GM10266 (cell line): ENCODE results near the gene TRPM3.

ENCODE experiments used
- DNase-seq: peaks from one replicate; pipeline ENCODE4 v3.0.0; 2012; ENCODE audit errors: extremely low spot score
- CTCF ChIP-seq: IDR thresholded peaks from 2 replicates; pipeline ENCODE4 v1.5.1; 2012; ENCODE audit warnings: mild to moderate bottlenecking, low read depth; ENCODE audit not compliant: control insufficient read depth, insufficient read depth; ENCODE audit errors: missing control alignments

TRPM3 gene

GRCh38 chr9:71144495-71144894, 23.1 kb upstream of the TRPM3 start:
- DNase-seq, result no peak

GRCh38 chr9:71136696-71137095, 15.3 kb upstream of the TRPM3 start:
- TF ChIP-seq CTCF, result no peak
- DNase-seq, result no peak

More at GRCh38 chr9:71144495-71144894, 23.1 kb upstream of the TRPM3 start:
- TF ChIP-seq CTCF, result no peak

GRCh38 chr9:71131145-71131544, 9.7 kb upstream of the TRPM3 start:
- DNase-seq, result no peak
- TF ChIP-seq CTCF, result no peak

GRCh38 chr9:71130521-71130920, 9.1 kb upstream of the TRPM3 start:
- no peak for TF ChIP-seq CTCF
- no peak for DNase-seq

- no peak for DNase-seq
- TF ChIP-seq CTCF, result no peak
These were observed 7.4 kb upstream of the TRPM3 start for GRCh38 chr9:71128796-71129195.

- no peak for TF ChIP-seq CTCF
- no peak for DNase-seq
These were observed 5.9 kb upstream of the TRPM3 start for GRCh38 chr9:71127301-71127700.

- DNase-seq, result no peak
- TF ChIP-seq CTCF, result no peak
These were observed 1.0 kb upstream of the TRPM3 start for GRCh38 chr9:71122421-71122820.
